Adrenal gland (tissue), 12 donors: ENCODE measurements around the gene AGPAT2. TPM values are rescaled to one million over a fixed set of nuclear protein-coding genes. Genes with fewer than 3 reads are reported as not detected.
A peak's percentile ranks its signal among the peaks of the same experiment; 100 is the strongest.

ENCODE experiments used
- DNase-seq, 7 donors: peaks; one replicate each; pipeline ENCODE4 v3.0.0-alpha.2; 2019 to 2020
- H3K27ac ChIP-seq, 5 donors: fragments of 200-600 bp; sonication (generic) in 4 of 5; 1 replicate in 3 of 5; 2 replicates in 2 of 5; pipeline versions ENCODE4 v1.5.1 to v1.8.0; 2016 to 2020; ENCODE audit warnings: mild to moderate bottlenecking in 1 of 5
- H3K27me3 ChIP-seq: fragments of 200-600 bp; 2 replicates; pipeline ENCODE4 v1.8.0; 2021
- H3K36me3 ChIP-seq, 2 donors: fragments of 200-600 bp; replicated peaks in 1 of 2; 1 replicate in 1 of 2; 2 replicates in 1 of 2; pipeline versions ENCODE4 v1.5.1 to v1.8.0; 2018 to 2022
- H3K4me1 ChIP-seq, 2 donors: fragments of 200-600 bp; replicated peaks in 1 of 2; 1 replicate in 1 of 2; 2 replicates in 1 of 2; pipeline versions ENCODE4 v1.5.1 to v1.8.0; 2018 to 2021
- H3K4me3 ChIP-seq, 4 donors: fragments of 200-600 bp; sonication (generic) in 3 of 4; one replicate each; pipeline ENCODE4 v1.5.1; 2016 to 2018
- H3K9me3 ChIP-seq, 3 donors: fragments of 200-600 bp; sonication (generic) in 1 of 3; replicated peaks in 1 of 3; 1 replicate in 2 of 3; 2 replicates in 1 of 3; pipeline versions ENCODE4 v1.5.1 to v1.8.0; 2016 to 2021
- CTCF ChIP-seq, 6 experiments: fragments of 450-650 bp in 4 of 6; fragments of 200-600 bp in 2 of 6; sonication (generic) in 1 of 6; IDR thresholded peaks; 1 replicate in 5 of 6; 2 replicates in 1 of 6; pipeline versions ENCODE4 v1.5.1 to v1.8.0; 2016 to 2021; ENCODE audit warnings: antibody characterized with exemption in 6 of 6, mild to moderate bottlenecking in 2 of 6, moderate library complexity in 1 of 6
- POLR2A ChIP-seq, 2 donors: fragments of 450-650 bp; IDR thresholded peaks; one replicate each; pipeline ENCODE4 v1.6.1; 2017; ENCODE audit warnings: antibody characterized with exemption in 2 of 2, mild to moderate bottlenecking in 2 of 2, moderate library complexity in 1 of 2
- WGBS, 4 donors: extraction: QIAGEN DNeasy Blood & Tissue Kit in 2 of 4; methylation state at CpG; one replicate each; pipeline versions ENCODE4 v1.1.5 to v1.1.7; 2013 to 2017; 5-methylcytosine and 5-hydroxymethylcytosine counted together
- intact Hi-C, 2 donors: fragments of 100-400 bp; cut with DNase I; formaldehyde crosslinking; loops; one replicate each; pipeline versions ENCODE4 v1.14.1 to v1.15.0; 2022 to 2023
- polyA plus RNA-seq, 3 donors: library from polyadenylated mRNA; stranded (reverse); fragments of 200-250 nt in 2 of 3; fragments of 350-450 nt in 1 of 3; fragmentation: Illumina TruSeq in 1 of 3; extraction: RNeasy Lipid Tissue Mini Kit (QIAGEN cat#74804) in 1 of 3; gene quantifications; one replicate each; pipeline ENCODE4 v1.2.3, GENCODE V29; 2013 to 2014
- total RNA-seq, 9 donors: library from RNA; depleted of rRNA in 4 of 9; stranded (reverse); fragments of >200 nt in 4 of 9; fragments of 120-200 nt in 1 of 9; fragmentation: NEBNext Ultra II Directional in 1 of 9; extraction: Animal tissue kit (Norgen Biotek cat#: 25700) in 1 of 9; gene quantifications; one replicate each; pipeline versions ENCODE4 v1.1.0 to v1.2.4, GENCODE V29; 2013 to 2023
- donor health status: healthy with polysubstance abuse.
- donor health status: Bipolar disorder and iron deficiency.
- donor health status: DM: yes; HTN: yes; CAD: no.
- donor health status: DM: no; HTN: no; CAD: no.
- donor health status: DM: no; HTN: no; CAD: no.
- donor health status: DM: yes; HTN: yes; CAD: no.

The AGPAT2 gene
- total and polyA plus RNA-seq, 12 donors: 6.4 to 274 (median 48.0) TPM

GRCh38 chr9:136722969-136723356 lies 35.7 kb upstream of the AGPAT2 start:
- Histone ChIP-seq H3K36me3 (peaks cover 0 to 41% of the 10 kb centered on the region in 2 donors), H3K4me3 (no peak overlapping the region), H3K27me3 (no peaks in the 10 kb centered on the region), H3K4me1 (peaks cover 12 to 16% of the 10 kb centered on the region in 2 donors), H3K27ac (no peak overlapping the region), H3K9me3 (no peaks in the 10 kb centered on the region)
- no peak for DNase-seq
- WGBS, 4 donors: 76 to 86% (median 81%) methylated on average over 8 to 24 of the region's 24 CpGs
- intact Hi-C loops: no loop called here
- no peak for TF ChIP-seq CTCF (IDR thresholded peaks at IDR 0.05)
- TF ChIP-seq POLR2A (IDR thresholded peaks at IDR 0.05): no peak

GRCh38 chr9:136722093-136722968 lies 35.1 kb upstream of the AGPAT2 start:
- intact Hi-C loops: no loop called here
- Histone ChIP-seq H3K36me3 (peaks cover 0 to 41% of the 10 kb centered on the region in 2 donors), H3K27ac (no peak overlapping the region), H3K4me1 (peaks cover 11 to 16% of the 10 kb centered on the region in 2 donors), H3K27me3 (no peaks in the 10 kb centered on the region), H3K9me3 (no peaks in the 10 kb centered on the region), H3K4me3 (no peak overlapping the region)
- peak in 1 of 7 donors; percentile 35 for DNase-seq
- TF ChIP-seq CTCF (IDR thresholded peaks at IDR 0.05) (no peak), POLR2A (IDR thresholded peaks at IDR 0.05) (no peak)
- WGBS, 4 donors: 73 to 88% (median 81%) methylated on average over 4 to 31 of the region's 31 CpGs

- 71 to 84% (median 81%) methylated on average over 7 to 30 of the region's 30 CpGs for WGBS, 4 donors
- intact Hi-C loops: no loop called here
- TF ChIP-seq CTCF (IDR thresholded peaks at IDR 0.05) (no peak), POLR2A (IDR thresholded peaks at IDR 0.05) (no peak)
- H3K27me3 ChIP-seq: no peaks in the 10 kb centered on the region
- H3K9me3 ChIP-seq: no peaks in the 10 kb centered on the region
- H3K4me3 ChIP-seq: no peak overlapping the region
- peaks cover 0 to 41% of the 10 kb centered on the region in 2 donors for H3K36me3 ChIP-seq
- peaks cover 3 to 7% of the 10 kb centered on the region in 2 donors for H3K4me1 ChIP-seq
- peak overlapping the region in 1 of 5 donors; percentile 45 for H3K27ac ChIP-seq
- DNase-seq: peak in 4 of 7 donors; percentile 25 to 65 (median 39)
Observed at GRCh38 chr9:136721339-136722092, 34.3 kb upstream of the AGPAT2 start.

- peaks cover 0 to 37% of the 10 kb centered on the region in 2 donors for H3K36me3 ChIP-seq
- no peak overlapping the region for H3K4me3 ChIP-seq
- no peak for TF ChIP-seq POLR2A (IDR thresholded peaks at IDR 0.05)
- no peak for TF ChIP-seq CTCF (IDR thresholded peaks at IDR 0.05)
- no peaks in the 10 kb centered on the region for H3K9me3 ChIP-seq
- 70 to 86% (median 75%) methylated on average over 7 to 11 of the region's 11 CpGs for WGBS, 4 donors
- peak overlapping the region in 1 of 5 donors; percentile 45 for H3K27ac ChIP-seq
- intact Hi-C loops: no loop called here
- peaks cover 0 to 2% of the 10 kb centered on the region in 2 donors for H3K4me1 ChIP-seq
- peak in 1 of 7 donors; percentile 29 for DNase-seq
- no peaks in the 10 kb centered on the region for H3K27me3 ChIP-seq
Observed at GRCh38 chr9:136720898-136721338, 33.7 kb upstream of the AGPAT2 start.
